Measurements from ENCODE around the gene FAM50A. TPM values are rescaled to one million over a fixed set of nuclear protein-coding genes. Genes with fewer than 3 reads are reported as not detected.

Gene FAM50A
- total and polyA plus RNA-seq, 2 of the 4 experiments (the other 2 are of a cell fraction): 46.4 to 119 TPM

- Histone ChIP-seq H3K9me3 (ENCODE audit: control insufficient read depth, insufficient read depth, low read length) (no peaks in the 10 kb centered on the region), H3K9me1 (ENCODE audit: insufficient read depth, low read length) (peaks cover 8% of the 10 kb centered on the region; the same call in 1 of the 2 replicates), H4K5ac (ENCODE audit: low read depth, low read length) (no peak overlapping the region), H3K23ac (ENCODE audit: low read depth, low read length) (peak overlapping the region; percentile 42; the same call in 1 of the 2 replicates), H2AK9ac (replicated peaks; ENCODE audit: low read depth, low read length, poor library complexity) (peak overlapping the region; percentile 99), H4K8ac (ENCODE audit: low read depth in 2 of 2, low read length in 2 of 2) (0 out of 4 replicates have a peak overlapping the region, but pooled peaks of 1 of the 2 experiments have one; percentile 64), H3K36me3 (ENCODE audit: control insufficient read depth, insufficient read depth, low read length) (peaks cover 16% of the 10 kb centered on the region; the same call in 1 of the 2 replicates), H2BK15ac (ENCODE audit: low read depth, low read length) (no peak overlapping the region), H2AFZ (replicated peaks; ENCODE audit: low read length, poor library complexity) (peak overlapping the region; percentile 69), H3K27me3 (ENCODE audit: control insufficient read depth, insufficient read depth, low read length) (no peaks in the 10 kb centered on the region), H4K91ac (ENCODE audit: insufficient read depth, low read depth, low read length) (peak overlapping the region; percentile 62; the same call in 1 of the 2 replicates), H2AK5ac (ENCODE audit: low read depth, low read length) (peak overlapping the region; percentile 67), H2BK20ac (ENCODE audit: low read depth, low read length) (no peak overlapping the region), H3K4me3 (ENCODE audit: insufficient read depth, low read depth, low read length) (peak overlapping the region; percentile 86), H3K56ac (ENCODE audit: extremely low read depth, insufficient read depth, low read length) (no peak overlapping the region; the same call in 1 of the 2 replicates), H2BK5ac (ENCODE audit: low read depth, low read length, poor library complexity, severe bottlenecking) (no peak overlapping the region), H3K18ac (ENCODE audit: low read depth, low read length) (no peak overlapping the region), H3K14ac (replicated peaks; ENCODE audit: low read depth, low read length) (no peak overlapping the region), H3K4ac (ENCODE audit: low read depth, low read length) (peak overlapping the region; percentile 40), H4K20me1 (ENCODE audit: insufficient read depth, low read length) (peaks cover 4% of the 10 kb centered on the region; the same call in 1 of the 2 replicates), H3K27ac (ENCODE audit: insufficient read depth, low read length) (peak overlapping the region; percentile 83; the same call in 1 of the 2 replicates), H3K79me1 (ENCODE audit: low read depth in 1 of 2, low read length in 2 of 2) (peaks cover 3 to 38% of the 10 kb centered on the region in 2 experiments; a peak in 3 of 4 replicates), H3K4me2 (ENCODE audit: low read depth, low read length) (peak overlapping the region; percentile 64), H3K9ac (ENCODE audit: low read depth, low read length) (peak overlapping the region; percentile 86), H3K4me1 (ENCODE audit: control insufficient read depth, insufficient read depth, low read length) (peaks cover 4% of the 10 kb centered on the region; the same call in 1 of the 2 replicates), H2BK120ac (ENCODE audit: low read depth, low read length) (no peak overlapping the region)
- dilution Hi-C loops (cut with HindIII; ENCODE audit: low sequenced_read_pairs, unreplicated experiment): no loop called here
- intact Hi-C loops (cut with micrococcal nuclease): no loop called here
- no peak for ATAC-seq (ENCODE audit: low read depth)
- 70% methylated on average over 8 of the region's 35 CpGs; no CpG with 5 or more reads in 1 of the 2 experiments for WGBS, 2 experiments (ENCODE audit: extremely low coverage in 2 of 2, insufficient read length in 1 of 2)
- ChIA-PET POLR2A (ENCODE audit: unreplicated experiment) (no interaction called here), CTCF (no interaction called here)
- BruUV-seq (replicated peaks): no TSS peak
- TF ChIP-seq FOS (IDR thresholded peaks at IDR 0.05; ENCODE audit: low read depth, low read length) (no peak), USF2 (IDR thresholded peaks at IDR 0.05; ENCODE audit: low read depth, low read length) (no peak)
- in situ Hi-C loops (cut with MboI; ENCODE audit: low sequenced_read_pairs): no loop called here
- no peak for DNase-seq
Measured at GRCh38 chrX:154485150-154486051, 41.5 kb downstream of the FAM50A start.
